Activated CD8-positive, alpha-beta memory T cell treated with anti-CD3 and anti-CD28 coated beads for 36 hours (primary cell): ENCODE measurements around the gene NELL2. TPM values are rescaled to one million over a fixed set of nuclear protein-coding genes. Genes with fewer than 3 reads are reported as not detected.
"Not testable (repeated sequence)": the region's sequence is repeated elsewhere in the genome, so short reads cannot be mapped to it uniquely, and the experiment has no call there.

Source experiments
- CTCF ChIA-PET: fragments of 350-600 bp; sonication (Branson Sonifier 250); formaldehyde crosslinking; loops from one replicate; lab custom pipeline; 2021; ENCODE audit warnings: antibody characterized with exemption; lab: Charles Lee
- POLR2A ChIA-PET: fragments of 350-600 bp; sonication (Branson Sonifier 250); formaldehyde crosslinking; loops from one replicate; lab custom pipeline; 2021; ENCODE audit warnings: antibody characterized with exemption; lab: Charles Lee
- total RNA-seq, 2 experiments: library from RNA; stranded (reverse); gene quantifications; one replicate each; pipeline ENCODE4 v1.2.3, GENCODE V29; 2021

The NELL2 gene
- total RNA-seq, 2 experiments from 2014 or later: 48.3 to 50.0 TPM

DNA sequence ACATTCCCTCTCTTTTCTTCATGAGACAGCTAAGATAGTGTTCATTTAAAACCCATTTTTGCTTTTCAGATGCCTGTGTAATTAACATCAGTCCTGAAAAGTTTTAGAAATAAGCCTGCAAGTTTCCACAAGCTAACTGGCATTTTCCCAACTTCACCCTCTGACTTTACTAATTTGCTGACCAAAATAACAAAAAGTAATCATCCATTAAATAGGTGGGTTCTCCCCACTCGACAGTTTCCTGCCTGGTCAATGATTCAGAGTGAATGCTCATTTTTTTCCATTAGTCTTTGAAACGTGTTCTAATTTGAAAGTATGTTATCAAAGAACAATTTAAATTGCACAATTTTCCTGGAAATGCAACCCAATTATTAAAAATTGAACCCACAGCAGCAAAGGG lies 23.6 kb downstream of the NELL2 start:
- ChIA-PET CTCF (interaction anchor here (0.8 kb wide), 1 partner anchor 25 kb away, joined by 3 read pairs; no protein-coding TSS in a partner anchor), POLR2A (interaction anchor here (0.5 kb wide), 1 partner anchor 11 kb away, joined by 3 read pairs; no protein-coding TSS in a partner anchor)

- POLR2A ChIA-PET: no interaction called here
- CTCF ChIA-PET: no interaction called here
These were observed 24.5 kb downstream of the NELL2 start for GRCh38 chr12:44851586-44851985.

- POLR2A ChIA-PET: interaction anchor here (0.6 to 1.6 kb wide), 6 partner anchors 9 to 812 kb away, joined by 3 to 8 read pairs (median 4); partner anchors contain the start of gene NELL2
- CTCF ChIA-PET: interaction anchor here (0.7 to 1.7 kb wide), 3 partner anchors 13 to 25 kb away, joined by 3 to 6 read pairs (median 3); no protein-coding TSS in a partner anchor
These were observed 27.4 kb downstream of the NELL2 start for GRCh38 chr12:44848703-44849085.

- ChIA-PET CTCF (interaction anchor here (0.7 to 1.7 kb wide), 4 partner anchors 14 to 35 kb away, joined by 3 to 6 read pairs (median 3); no protein-coding TSS in a partner anchor), POLR2A (interaction anchor here (0.6 to 1.6 kb wide), 7 partner anchors 9 to 813 kb away, joined by 3 to 8 read pairs (median 4); partner anchors contain the start of gene NELL2)
These were observed 28.0 kb downstream of the NELL2 start for GRCh38 chr12:44847888-44848702.

DNA sequence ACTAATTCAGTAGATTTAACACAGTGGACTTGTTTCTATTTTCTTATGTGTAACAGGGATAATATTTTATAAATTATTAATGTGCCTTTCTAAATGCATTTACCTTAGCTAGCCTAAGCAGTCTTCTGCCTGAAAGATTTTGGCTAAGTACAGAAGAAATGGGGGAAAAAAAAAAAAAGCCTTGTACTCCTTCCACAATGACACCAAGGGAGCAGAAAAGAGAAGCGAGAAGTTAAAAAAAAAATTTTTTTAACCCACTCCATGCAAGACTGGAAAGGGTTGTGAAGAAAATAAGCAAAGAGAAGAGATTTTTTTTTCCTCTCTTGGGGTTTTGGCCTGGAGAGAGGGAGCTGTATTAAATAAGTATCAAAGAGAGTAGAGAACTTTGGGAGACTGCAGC lies 28.7 kb downstream of the NELL2 start:
- POLR2A ChIA-PET: interaction anchor here (0.9 to 1.6 kb wide), 2 partner anchors 19 to 29 kb away, joined by 3 to 4 read pairs; partner anchors contain the start of gene NELL2
- CTCF ChIA-PET: interaction anchor here (1.2 to 1.7 kb wide), 4 partner anchors 19 to 35 kb away, joined by 3 to 6 read pairs (median 4); partner anchors contain the start of gene NELL2

DNA sequence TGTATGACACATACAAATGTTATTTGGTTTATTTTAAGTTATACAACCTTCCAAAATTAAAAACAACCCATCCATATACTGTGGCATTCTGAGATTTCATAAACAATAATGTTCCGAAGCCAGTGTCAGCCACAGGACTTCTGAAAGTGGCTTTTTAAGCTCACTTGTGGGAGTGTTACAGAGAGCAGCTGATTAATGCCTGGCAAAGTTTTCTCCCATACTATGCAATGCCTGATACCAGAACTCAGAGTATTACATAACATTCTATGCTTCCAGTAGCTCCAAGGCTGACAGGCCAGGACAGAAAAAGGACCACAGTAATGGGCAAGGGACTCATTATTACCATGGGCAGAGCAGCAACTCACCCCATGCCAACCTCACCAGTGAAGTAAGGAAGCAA lies 29.3 kb downstream of the NELL2 start:
- ChIA-PET POLR2A (no interaction called here), CTCF (interaction anchor here (1.2 kb wide), 1 partner anchor 29 kb away, joined by 4 read pairs; the partner anchor contains the start of gene NELL2)

DNA sequence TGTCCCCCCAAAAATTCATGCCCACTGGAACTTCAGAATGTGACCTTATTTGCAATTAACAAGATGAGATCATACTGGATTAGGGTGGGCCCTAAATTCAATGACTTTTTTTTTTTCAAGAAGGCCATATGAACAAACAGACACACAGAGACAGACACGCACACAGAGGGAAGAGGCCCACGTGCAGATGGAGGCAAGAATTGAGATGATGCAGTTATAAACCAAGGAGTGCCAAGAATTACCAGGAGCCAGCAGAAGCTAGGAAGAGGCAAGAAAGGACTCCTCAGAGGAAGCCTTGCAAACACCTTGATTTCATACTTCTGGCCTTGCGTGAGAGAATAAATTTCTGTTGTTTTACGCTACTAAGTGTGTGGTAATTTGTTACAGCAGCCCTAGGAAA lies 33.4 kb downstream of the NELL2 start:
- ChIA-PET POLR2A (no interaction called here), CTCF (interaction anchor here (1.6 kb wide), 1 partner anchor 106 kb away, joined by 6 read pairs; no protein-coding TSS in a partner anchor)

- CTCF ChIA-PET: interaction anchor here (1.5 to 2.3 kb wide), 2 partner anchors 27 to 37 kb away, joined by 4 to 5 read pairs; partner anchors contain the start of gene NELL2
- POLR2A ChIA-PET: interaction anchor here (0.7 kb wide), 1 partner anchor 36 kb away, joined by 3 read pairs; the partner anchor contains the start of gene NELL2
These were observed 36.3 kb downstream of the NELL2 start for GRCh38 chr12:44839785-44840184.

- ChIA-PET CTCF (no interaction called here), POLR2A (interaction anchor here (0.6 kb wide), 1 partner anchor 39 kb away, joined by 3 read pairs; the partner anchor contains the start of gene NELL2)
These were observed 38.9 kb downstream of the NELL2 start for GRCh38 chr12:44837114-44837755.

DNA sequence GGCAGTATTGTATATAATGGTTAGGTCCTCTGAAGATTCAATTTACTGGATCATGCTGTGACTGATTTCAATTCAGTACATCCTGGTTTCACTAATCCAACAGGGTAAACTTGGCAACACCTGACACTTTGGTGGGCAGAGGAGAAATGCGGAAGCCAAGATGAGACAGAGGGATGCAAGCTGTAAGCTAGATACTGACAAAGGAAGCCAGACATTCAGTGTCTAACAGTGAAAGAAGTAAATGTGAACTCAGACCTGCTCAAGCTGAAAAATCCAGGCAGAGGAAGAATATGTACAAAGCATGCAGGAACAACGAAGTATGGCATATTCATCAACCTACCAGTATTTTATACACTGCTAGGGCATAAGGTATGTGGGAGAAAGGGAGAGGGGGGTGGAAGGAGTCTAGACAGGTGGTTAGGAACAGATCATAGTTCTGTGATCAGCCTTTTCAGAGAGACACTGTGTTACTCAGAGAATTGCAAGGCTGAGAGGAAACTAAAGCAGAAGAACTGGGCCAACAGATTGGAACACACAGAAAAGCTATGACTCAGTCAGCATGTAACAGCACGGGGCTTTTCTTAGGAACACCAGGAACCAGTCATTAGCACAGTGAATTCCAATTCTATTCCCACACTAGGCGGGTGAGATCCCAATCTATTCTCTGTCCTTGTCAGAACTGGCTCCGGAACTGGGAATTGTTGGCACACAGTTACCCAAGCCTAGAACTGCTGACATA lies 40.3 kb downstream of the NELL2 start:
- POLR2A ChIA-PET: interaction anchor here (1.0 kb wide), 1 partner anchor 13 kb away, joined by 3 read pairs; no protein-coding TSS in a partner anchor
- CTCF ChIA-PET: interaction anchor here (0.6 kb wide), 1 partner anchor 100 kb away, joined by 6 read pairs; no protein-coding TSS in a partner anchor

DNA sequence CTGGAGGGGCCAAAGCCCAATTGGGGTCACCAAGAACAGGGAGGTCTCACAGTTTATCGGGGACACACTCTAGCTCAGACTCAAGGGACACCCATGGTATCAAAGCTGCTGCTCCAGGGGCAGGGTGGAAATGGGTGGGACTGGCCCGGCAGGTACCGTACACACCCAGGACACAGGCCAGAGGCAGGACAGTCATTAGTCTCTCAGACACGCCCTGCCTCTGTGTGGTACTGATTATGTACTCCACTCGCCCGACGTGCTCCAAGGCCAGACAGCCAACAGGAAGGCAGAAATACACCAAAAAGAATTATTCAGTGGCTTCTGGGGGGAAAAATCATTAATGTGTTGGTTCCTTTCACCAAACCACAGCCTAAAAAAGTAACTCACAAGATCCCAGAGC lies 41.1 kb downstream of the NELL2 start:
- CTCF ChIA-PET, POLR2A ChIA-PET: not testable (repeated sequence)

GRCh38 chr12:44833561-44833960 lies 42.6 kb downstream of the NELL2 start:
- ChIA-PET POLR2A (no interaction called here), CTCF (no interaction called here)

GRCh38 chr12:44830566-44831055 lies 45.5 kb downstream of the NELL2 start:
- CTCF ChIA-PET: interaction anchor here (0.7 kb wide), 1 partner anchor 45 kb away, joined by 3 read pairs; no protein-coding TSS in a partner anchor

DNA sequence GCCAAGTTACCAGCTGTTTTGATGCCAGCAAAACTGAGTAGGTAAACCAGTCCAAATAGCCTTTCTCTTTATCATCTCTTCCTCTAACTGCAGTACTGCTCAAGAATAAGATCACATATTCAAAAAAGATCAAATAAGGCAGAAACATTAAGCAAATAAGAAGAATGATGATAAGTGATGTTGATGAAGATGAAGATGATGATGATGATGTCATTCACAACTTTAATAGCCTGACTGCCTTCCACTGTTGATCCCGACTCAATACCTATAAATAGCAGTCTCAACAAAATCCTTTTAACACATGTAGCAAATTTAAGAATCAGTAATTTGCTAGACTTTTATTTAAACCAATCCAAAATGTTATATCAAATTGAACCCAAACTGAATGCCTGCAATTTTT lies 47.1 kb downstream of the NELL2 start:
- CTCF ChIA-PET: interaction anchor here (1.3 kb wide), 1 partner anchor 47 kb away, joined by 5 read pairs; the partner anchor contains the start of gene NELL2
- POLR2A ChIA-PET: interaction anchor here (1.6 kb wide), 1 partner anchor 20 kb away, joined by 4 read pairs; no protein-coding TSS in a partner anchor

More at GRCh38 chr12:44830566-44831055, 45.5 kb downstream of the NELL2 start:
- POLR2A ChIA-PET: interaction anchor here (1.6 kb wide), 1 partner anchor 18 kb away, joined by 4 read pairs; no protein-coding TSS in a partner anchor

DNA sequence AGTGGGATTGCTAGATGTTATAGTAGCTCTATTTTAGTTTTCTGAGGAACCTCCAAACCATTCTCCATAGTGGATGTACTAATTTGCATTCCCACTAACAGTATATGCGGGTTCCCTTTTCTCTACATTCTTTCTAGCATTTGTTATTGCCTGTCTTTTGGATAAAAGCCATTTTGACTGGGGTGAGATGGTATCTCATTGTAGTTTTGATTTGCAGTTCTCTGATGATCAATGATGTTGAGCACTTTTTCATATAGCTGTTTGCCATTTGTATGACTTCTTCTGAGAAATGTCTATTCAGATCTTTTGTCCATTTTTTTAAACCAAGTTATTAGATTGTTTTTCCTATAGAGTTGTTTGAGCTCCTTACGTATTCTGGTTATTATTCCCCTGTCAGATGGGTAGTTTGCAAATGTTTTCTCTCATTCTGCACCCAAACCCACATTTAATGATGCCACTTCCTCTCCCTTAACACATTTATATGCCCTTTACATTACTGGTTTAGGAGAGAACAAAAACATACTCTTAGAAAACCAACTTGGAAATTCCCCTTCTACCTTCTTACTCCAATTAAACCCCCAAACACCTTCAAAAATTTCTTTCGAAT lies 48.2 kb downstream of the NELL2 start:
- ChIA-PET POLR2A (interaction anchor here (1.2 to 1.3 kb wide), 2 partner anchors 20 to 48 kb away, joined by 3 to 4 read pairs; partner anchors contain the start of gene NELL2), CTCF (interaction anchor here (1.0 to 1.3 kb wide), 5 partner anchors 15 to 30 kb away, joined by 3 to 6 read pairs (median 3); no protein-coding TSS in a partner anchor)

GRCh38 chr12:44821702-44822101 lies 54.4 kb downstream of the NELL2 start:
- POLR2A ChIA-PET, CTCF ChIA-PET: not testable (repeated sequence)

DNA sequence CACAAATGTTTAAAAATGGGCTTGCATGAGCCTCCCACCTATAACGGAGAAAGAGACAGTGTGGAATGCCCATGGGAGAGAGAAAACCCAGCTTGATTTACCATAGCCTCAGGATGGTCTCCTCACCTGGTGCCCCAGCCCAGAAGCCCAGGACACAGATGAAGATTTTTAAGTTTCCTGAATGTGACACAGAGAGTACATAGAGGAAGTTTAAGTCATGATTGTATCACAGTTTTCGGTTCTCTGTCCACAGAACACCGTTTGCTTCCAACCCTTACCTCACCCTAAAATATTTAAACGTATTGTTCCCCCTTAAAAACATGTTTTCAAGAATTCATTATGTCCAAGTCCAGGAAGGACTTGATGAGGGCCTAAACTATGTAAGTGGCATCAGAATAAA lies 56.2 kb downstream of the NELL2 start:
- ChIA-PET POLR2A (no interaction called here), CTCF (interaction anchor here (0.6 kb wide), 1 partner anchor 161 kb away, joined by 4 read pairs; no protein-coding TSS in a partner anchor)
